ENCODE measurements around the gene ATG16L2. TPM values are rescaled to one million over a fixed set of nuclear protein-coding genes. Genes with fewer than 3 reads are reported as not detected.

The ATG16L2 gene
- total RNA-seq, 1 donor from 2014 or later, result 32.2 TPM

DNA sequence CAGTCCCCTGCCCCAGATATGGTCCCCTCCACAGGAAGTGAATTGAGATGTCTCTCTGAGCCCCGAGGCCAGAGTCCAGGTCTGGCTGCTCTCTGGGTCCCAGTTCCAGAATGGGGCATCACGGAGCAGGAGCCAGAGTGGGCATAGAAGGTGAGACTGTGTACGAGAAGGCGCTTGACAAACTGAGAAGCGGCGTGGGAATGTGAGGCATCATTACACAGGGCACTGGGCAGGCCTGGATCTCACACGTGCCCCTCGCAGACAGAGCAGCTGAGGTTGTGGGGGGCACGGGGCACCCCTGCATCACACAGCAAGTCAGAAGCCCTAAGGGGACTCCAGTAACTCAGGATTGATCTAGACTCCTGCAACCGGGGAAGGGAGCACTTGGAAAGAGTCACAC, 29.5 kb upstream of the ATG16L2 start:
- no peaks in the 10 kb centered on the region for H3K36me3 ChIP-seq
- no peaks in the 10 kb centered on the region for H3K9me3 ChIP-seq
- TF ChIP-seq POLR2A (IDR thresholded peaks at IDR 0.05) (no peak), POLR2AphosphoS5 (IDR thresholded peaks at IDR 0.05; ENCODE audit: insufficient read depth in 1 of 2, low read depth in 1 of 2) (no peak)
- TF ChIP-seq, protein P1, sequence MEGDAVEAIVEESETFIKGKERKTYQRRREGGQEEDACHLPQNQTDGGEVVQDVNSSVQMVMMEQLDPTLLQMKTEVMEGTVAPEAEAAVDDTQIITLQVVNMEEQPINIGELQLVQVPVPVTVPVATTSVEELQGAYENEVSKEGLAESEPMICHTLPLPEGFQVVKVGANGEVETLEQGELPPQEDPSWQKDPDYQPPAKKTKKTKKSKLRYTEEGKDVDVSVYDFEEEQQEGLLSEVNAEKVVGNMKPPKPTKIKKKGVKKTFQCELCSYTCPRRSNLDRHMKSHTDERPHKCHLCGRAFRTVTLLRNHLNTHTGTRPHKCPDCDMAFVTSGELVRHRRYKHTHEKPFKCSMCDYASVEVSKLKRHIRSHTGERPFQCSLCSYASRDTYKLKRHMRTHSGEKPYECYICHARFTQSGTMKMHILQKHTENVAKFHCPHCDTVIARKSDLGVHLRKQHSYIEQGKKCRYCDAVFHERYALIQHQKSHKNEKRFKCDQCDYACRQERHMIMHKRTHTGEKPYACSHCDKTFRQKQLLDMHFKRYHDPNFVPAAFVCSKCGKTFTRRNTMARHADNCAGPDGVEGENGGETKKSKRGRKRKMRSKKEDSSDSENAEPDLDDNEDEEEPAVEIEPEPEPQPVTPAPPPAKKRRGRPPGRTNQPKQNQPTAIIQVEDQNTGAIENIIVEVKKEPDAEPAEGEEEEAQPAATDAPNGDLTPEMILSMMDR (IDR thresholded peaks at IDR 0.05), result no peak
- H3K4me1 ChIP-seq, result peaks cover 27% of the 10 kb centered on the region
- intact Hi-C loops (cut with DNase I), result no loop called here
- DNase-seq (ENCODE audit: extremely low spot score in 2 of 2), result no peak
- no peak overlapping the region for H3K4me3 ChIP-seq
- no peak overlapping the region for H3K27ac ChIP-seq
- H3K27me3 ChIP-seq, result no peaks in the 10 kb centered on the region

DNA sequence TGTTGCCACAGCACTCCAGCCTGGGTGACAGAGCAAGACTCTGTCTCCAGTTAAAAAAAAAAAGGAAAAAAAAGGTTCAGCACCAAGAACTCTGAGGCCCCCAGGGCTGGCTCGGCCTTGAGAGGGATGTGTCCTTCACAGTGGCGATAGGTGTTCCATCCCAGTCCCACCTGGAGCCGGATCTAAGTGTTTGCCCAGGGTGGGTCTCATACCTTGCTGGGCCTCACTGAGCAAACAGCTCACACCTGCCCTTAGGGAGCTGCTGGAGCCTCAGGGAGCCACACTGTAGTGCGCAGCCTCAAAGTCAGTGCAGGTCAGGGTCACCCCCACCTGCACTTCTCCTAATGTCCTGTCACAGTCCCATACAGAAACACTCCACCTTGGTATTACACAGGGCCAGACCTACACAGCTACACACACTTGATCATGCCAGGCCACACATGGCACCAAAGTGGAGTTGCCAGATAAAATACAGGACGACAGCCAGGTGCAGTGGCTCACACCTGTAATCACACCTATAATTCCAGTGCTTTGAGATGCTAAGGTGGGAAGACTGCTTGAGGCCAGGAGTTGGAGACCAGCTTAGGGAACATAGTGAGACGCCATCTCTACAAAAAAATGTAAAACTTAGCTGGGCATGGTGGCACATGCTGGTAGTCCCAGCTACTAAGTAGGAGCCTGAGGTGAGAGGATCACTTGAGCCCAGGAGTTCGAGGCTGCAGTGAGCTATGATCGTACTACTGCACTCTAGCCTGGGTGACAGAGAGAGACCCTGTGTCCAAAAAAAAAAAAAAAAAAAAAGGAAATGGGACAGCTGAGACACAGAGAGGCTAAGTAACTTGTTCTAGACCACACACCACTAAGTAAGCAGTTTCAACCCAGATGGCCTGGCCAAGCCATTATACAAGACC, 27.7 kb upstream of the ATG16L2 start:
- TF ChIP-seq POLR2AphosphoS5 (IDR thresholded peaks at IDR 0.05; ENCODE audit: insufficient read depth in 1 of 2, low read depth in 1 of 2) (no peak), POLR2A (IDR thresholded peaks at IDR 0.05) (no peak)
- TF ChIP-seq, protein P1 (IDR thresholded peaks at IDR 0.05), result no peak
- no peaks in the 10 kb centered on the region for H3K36me3 ChIP-seq
- no peaks in the 10 kb centered on the region for H3K9me3 ChIP-seq
- no peaks in the 10 kb centered on the region for H3K27me3 ChIP-seq
- intact Hi-C loops (cut with DNase I), result no loop called here
- no peak for DNase-seq (ENCODE audit: extremely low spot score in 2 of 2)
- H3K4me1 ChIP-seq, result peaks cover 19% of the 10 kb centered on the region
- H3K27ac ChIP-seq, result no peak overlapping the region
- H3K4me3 ChIP-seq, result no peak overlapping the region

DNA sequence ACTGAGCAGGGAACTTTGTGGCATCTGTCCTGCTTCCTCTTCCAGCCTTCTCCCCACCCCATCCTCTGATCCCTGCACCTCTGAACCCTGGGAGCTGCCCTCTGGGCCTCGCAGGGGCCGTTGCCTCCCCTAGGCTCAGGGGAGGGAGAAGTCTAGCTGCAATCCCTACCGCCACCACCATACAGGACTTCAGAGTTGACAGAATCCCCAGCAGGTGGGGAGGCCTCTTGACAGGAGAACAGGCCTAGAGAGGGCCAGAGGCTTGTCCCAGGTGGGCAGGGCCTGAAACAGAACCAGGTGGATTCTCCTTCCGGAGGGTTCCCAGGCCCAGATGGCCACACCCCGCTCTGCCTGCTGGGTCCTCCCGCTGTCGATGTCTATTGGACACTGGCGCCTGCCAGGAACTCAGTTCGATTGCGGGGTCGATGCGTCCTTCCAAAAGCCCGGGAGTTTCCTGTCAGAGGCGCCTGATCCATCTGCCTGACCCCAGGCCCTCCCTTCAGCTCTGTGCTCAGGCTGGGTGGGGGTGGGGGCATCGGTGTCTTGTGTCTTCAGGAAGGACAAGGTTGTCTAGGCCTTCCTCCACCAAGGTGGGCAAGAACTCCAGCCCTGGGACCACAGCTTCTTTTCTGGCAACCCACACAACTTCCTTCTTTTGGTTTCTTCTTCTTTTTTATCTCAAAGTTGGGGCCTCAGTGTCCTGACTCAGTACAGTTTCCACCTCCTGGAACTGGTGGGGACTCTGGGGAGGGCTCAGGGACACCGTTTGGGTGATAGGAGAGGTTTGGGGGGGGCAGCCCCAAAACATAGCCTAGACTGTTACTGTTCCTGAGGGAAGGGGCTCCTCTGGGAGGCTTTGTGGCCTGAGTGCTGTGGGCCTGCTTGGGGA, 26.8 kb upstream of the ATG16L2 start:
- DNase-seq (ENCODE audit: extremely low spot score in 2 of 2), result no peak
- Histone ChIP-seq H3K9me3 (no peaks in the 10 kb centered on the region), H3K27ac (no peak overlapping the region), H3K4me1 (peaks cover 15% of the 10 kb centered on the region), H3K4me3 (no peak overlapping the region), H3K27me3 (no peaks in the 10 kb centered on the region), H3K36me3 (no peaks in the 10 kb centered on the region)
- intact Hi-C loops (cut with DNase I), result no loop called here
- TF ChIP-seq, protein P1 (IDR thresholded peaks at IDR 0.05), result no peak
- TF ChIP-seq POLR2A (IDR thresholded peaks at IDR 0.05) (no peak), POLR2AphosphoS5 (IDR thresholded peaks at IDR 0.05; ENCODE audit: insufficient read depth in 1 of 2, low read depth in 1 of 2) (no peak)

DNA sequence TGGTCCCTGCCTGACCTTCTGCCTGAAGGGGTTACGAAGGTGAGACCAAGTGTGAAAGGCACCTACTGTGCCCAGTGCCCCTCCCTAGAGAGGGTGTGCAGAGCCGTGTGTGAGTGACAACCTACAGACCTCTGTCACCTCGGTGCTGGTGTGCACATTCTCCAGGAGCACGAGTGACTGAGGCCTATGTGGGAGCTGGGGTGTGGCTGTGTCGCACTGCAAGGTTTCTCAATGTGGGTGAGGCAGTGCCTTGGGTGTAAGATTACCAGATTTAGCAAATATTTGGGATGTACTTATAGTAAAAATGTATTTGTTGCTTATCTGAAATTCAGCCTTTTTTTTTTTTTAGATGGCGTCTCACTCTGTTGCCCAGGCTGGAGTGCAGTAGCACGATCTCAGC, 26.0 kb upstream of the ATG16L2 start:
- Histone ChIP-seq H3K27ac (no peak overlapping the region), H3K36me3 (no peaks in the 10 kb centered on the region), H3K4me1 (peaks cover 21% of the 10 kb centered on the region), H3K27me3 (no peaks in the 10 kb centered on the region), H3K9me3 (no peaks in the 10 kb centered on the region), H3K4me3 (no peak overlapping the region)
- no peak for DNase-seq (ENCODE audit: extremely low spot score in 2 of 2)
- intact Hi-C loops (cut with DNase I), result no loop called here
- TF ChIP-seq, protein P1 (IDR thresholded peaks at IDR 0.05), result no peak
- TF ChIP-seq POLR2AphosphoS5 (IDR thresholded peaks at IDR 0.05; ENCODE audit: insufficient read depth in 1 of 2, low read depth in 1 of 2), result no peak
- TF ChIP-seq POLR2A (IDR thresholded peaks at IDR 0.05), result no peak

All from vagina (tissue), 2 donors.